ENCODE data around the gene WAS. TPM values are rescaled to one million over a fixed set of nuclear protein-coding genes. Genes with fewer than 3 reads are reported as not detected.

Gene WAS
- total and polyA plus RNA-seq, 4 donors = 1.0 to 5.6 (median 4.1) TPM

DNA sequence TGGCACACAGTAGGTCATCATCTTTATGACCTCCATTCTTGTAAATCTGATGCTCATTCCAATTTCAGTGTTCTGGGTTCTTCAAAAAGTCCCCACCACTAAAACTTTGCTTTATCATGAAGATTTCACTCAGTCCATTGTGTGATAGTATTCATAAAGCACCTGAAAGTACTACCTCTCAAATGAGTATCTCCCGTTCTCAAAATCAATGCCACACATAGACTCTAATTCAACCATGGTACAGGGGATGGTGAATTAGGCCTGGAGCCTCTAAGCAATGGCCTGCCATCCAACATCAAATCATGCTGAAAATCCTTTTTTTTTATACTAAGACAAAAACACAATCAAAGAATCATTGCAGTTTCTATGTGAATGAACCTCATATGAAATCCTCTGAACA, 19.4 kb upstream of the WAS start:
- Histone ChIP-seq H3K27me3 (ENCODE audit: control insufficient read depth in 4 of 4, insufficient read depth in 4 of 4, low read length in 3 of 4) (no peaks in the 10 kb centered on the region), H3K4me3 (ENCODE audit: low read depth in 1 of 3, low read length in 3 of 3) (no peak overlapping the region), H3K27ac (ENCODE audit: low read depth in 1 of 2, low read length in 2 of 2) (no peak overlapping the region), H3K9me3 (ENCODE audit: control insufficient read depth in 4 of 4, low read length in 3 of 4) (peaks cover 0 to 1% (median 0%) of the 10 kb centered on the region in 4 donors), H3K9ac (ENCODE audit: low read depth in 1 of 2, low read length in 2 of 2) (no peak overlapping the region), H3K4me1 (ENCODE audit: control insufficient read depth in 4 of 4, insufficient read depth in 4 of 4, low read length in 3 of 4) (no peaks in the 10 kb centered on the region), H3K36me3 (ENCODE audit: control insufficient read depth in 4 of 4, insufficient read depth in 3 of 4, low read depth in 1 of 4, low read length in 3 of 4) (no peaks in the 10 kb centered on the region)
- no peak for DNase-seq (ENCODE audit: low spot score)
- WGBS = 83% methylated on average over 1 of the region's 1 CpG
- TF ChIP-seq RXRA (IDR thresholded peaks at IDR 0.05) (no peak), SP1 (IDR thresholded peaks at IDR 0.05) (no peak), FOXA1 (IDR thresholded peaks at IDR 0.05) (no peak), JUND (IDR thresholded peaks at IDR 0.05) (no peak)

DNA sequence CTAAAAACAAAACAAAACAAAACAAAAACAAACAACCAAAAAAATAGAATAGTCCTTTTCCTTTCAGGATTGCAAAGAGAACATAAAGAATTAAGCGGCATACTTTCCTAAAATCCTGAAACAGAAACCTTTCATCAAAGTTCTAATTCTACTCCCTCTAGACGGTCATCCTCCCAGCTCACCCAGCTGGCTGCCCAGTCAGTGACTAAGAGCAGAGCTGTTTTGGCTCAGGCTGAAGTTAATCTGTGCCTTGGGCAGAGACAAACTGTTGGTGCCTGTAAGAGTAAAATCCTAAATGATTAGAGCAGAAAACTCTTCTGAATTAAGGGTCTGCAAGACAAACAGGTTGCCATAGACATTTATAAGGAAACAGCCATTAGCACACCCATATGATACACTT, 17.6 kb upstream of the WAS start:
- no peaks in the 10 kb centered on the region for H3K36me3 ChIP-seq (ENCODE audit: control insufficient read depth in 4 of 4, insufficient read depth in 3 of 4, low read depth in 1 of 4, low read length in 3 of 4)
- TF ChIP-seq FOXA2 (IDR thresholded peaks at IDR 0.05) = no peak
- TF ChIP-seq HNF4G (IDR thresholded peaks at IDR 0.05) = no peak
- TF ChIP-seq SP1 (IDR thresholded peaks at IDR 0.05) = no peak
- TF ChIP-seq YY1 (IDR thresholded peaks at IDR 0.05) = no peak
- TF ChIP-seq EGR1 (IDR thresholded peaks at IDR 0.05; ENCODE audit: low read depth in 2 of 2) = no peak
- TF ChIP-seq, protein P1, sequence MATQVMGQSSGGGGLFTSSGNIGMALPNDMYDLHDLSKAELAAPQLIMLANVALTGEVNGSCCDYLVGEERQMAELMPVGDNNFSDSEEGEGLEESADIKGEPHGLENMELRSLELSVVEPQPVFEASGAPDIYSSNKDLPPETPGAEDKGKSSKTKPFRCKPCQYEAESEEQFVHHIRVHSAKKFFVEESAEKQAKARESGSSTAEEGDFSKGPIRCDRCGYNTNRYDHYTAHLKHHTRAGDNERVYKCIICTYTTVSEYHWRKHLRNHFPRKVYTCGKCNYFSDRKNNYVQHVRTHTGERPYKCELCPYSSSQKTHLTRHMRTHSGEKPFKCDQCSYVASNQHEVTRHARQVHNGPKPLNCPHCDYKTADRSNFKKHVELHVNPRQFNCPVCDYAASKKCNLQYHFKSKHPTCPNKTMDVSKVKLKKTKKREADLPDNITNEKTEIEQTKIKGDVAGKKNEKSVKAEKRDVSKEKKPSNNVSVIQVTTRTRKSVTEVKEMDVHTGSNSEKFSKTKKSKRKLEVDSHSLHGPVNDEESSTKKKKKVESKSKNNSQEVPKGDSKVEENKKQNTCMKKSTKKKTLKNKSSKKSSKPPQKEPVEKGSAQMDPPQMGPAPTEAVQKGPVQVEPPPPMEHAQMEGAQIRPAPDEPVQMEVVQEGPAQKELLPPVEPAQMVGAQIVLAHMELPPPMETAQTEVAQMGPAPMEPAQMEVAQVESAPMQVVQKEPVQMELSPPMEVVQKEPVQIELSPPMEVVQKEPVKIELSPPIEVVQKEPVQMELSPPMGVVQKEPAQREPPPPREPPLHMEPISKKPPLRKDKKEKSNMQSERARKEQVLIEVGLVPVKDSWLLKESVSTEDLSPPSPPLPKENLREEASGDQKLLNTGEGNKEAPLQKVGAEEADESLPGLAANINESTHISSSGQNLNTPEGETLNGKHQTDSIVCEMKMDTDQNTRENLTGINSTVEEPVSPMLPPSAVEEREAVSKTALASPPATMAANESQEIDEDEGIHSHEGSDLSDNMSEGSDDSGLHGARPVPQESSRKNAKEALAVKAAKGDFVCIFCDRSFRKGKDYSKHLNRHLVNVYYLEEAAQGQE (IDR thresholded peaks at IDR 0.05) = no peak
- TF ChIP-seq, protein P2, sequence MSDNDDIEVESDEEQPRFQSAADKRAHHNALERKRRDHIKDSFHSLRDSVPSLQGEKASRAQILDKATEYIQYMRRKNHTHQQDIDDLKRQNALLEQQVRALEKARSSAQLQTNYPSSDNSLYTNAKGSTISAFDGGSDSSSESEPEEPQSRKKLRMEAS (IDR thresholded peaks at IDR 0.05) = no peak
- TF ChIP-seq FOXA1 (IDR thresholded peaks at IDR 0.05) = no peak
- TF ChIP-seq GABPA (IDR thresholded peaks at IDR 0.05 in 1 of 2, conservative IDR thresholded peaks at IDR 0.05 in 1 of 2) = no peak
- TF ChIP-seq TAF1 (conservative IDR thresholded peaks at IDR 0.05) = no peak
- TF ChIP-seq JUND (IDR thresholded peaks at IDR 0.05) = no peak
- no peak for TF ChIP-seq NR2F2 (IDR thresholded peaks at IDR 0.05)
- no peak for TF ChIP-seq RXRA (IDR thresholded peaks at IDR 0.05)
- no peak for TF ChIP-seq RAD21 (IDR thresholded peaks at IDR 0.05)
- TF ChIP-seq, protein P3, sequence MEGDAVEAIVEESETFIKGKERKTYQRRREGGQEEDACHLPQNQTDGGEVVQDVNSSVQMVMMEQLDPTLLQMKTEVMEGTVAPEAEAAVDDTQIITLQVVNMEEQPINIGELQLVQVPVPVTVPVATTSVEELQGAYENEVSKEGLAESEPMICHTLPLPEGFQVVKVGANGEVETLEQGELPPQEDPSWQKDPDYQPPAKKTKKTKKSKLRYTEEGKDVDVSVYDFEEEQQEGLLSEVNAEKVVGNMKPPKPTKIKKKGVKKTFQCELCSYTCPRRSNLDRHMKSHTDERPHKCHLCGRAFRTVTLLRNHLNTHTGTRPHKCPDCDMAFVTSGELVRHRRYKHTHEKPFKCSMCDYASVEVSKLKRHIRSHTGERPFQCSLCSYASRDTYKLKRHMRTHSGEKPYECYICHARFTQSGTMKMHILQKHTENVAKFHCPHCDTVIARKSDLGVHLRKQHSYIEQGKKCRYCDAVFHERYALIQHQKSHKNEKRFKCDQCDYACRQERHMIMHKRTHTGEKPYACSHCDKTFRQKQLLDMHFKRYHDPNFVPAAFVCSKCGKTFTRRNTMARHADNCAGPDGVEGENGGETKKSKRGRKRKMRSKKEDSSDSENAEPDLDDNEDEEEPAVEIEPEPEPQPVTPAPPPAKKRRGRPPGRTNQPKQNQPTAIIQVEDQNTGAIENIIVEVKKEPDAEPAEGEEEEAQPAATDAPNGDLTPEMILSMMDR (IDR thresholded peaks at IDR 0.05; ENCODE audit: low read depth, low read length, missing input control) = no peak
- TF ChIP-seq, protein P4, sequence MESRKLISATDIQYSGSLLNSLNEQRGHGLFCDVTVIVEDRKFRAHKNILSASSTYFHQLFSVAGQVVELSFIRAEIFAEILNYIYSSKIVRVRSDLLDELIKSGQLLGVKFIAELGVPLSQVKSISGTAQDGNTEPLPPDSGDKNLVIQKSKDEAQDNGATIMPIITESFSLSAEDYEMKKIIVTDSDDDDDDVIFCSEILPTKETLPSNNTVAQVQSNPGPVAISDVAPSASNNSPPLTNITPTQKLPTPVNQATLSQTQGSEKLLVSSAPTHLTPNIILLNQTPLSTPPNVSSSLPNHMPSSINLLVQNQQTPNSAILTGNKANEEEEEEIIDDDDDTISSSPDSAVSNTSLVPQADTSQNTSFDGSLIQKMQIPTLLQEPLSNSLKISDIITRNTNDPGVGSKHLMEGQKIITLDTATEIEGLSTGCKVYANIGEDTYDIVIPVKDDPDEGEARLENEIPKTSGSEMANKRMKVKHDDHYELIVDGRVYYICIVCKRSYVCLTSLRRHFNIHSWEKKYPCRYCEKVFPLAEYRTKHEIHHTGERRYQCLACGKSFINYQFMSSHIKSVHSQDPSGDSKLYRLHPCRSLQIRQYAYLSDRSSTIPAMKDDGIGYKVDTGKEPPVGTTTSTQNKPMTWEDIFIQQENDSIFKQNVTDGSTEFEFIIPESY (IDR thresholded peaks at IDR 0.05) = no peak
- 91% methylated on average over 2 of the region's 2 CpGs for WGBS

More for the DNA sequence above, 17.6 kb upstream of the WAS start:
- H3K4me1 ChIP-seq (ENCODE audit: control insufficient read depth in 4 of 4, insufficient read depth in 4 of 4, low read length in 3 of 4) = no peaks in the 10 kb centered on the region
- no peak overlapping the region for H3K9ac ChIP-seq (ENCODE audit: low read depth in 1 of 2, low read length in 2 of 2)
- no peak overlapping the region for H3K4me3 ChIP-seq (ENCODE audit: low read depth in 1 of 3, low read length in 3 of 3)
- no peak overlapping the region for H3K27ac ChIP-seq (ENCODE audit: low read depth in 1 of 2, low read length in 2 of 2)
- DNase-seq (ENCODE audit: low spot score) = no peak
- H3K27me3 ChIP-seq (ENCODE audit: control insufficient read depth in 4 of 4, insufficient read depth in 4 of 4, low read length in 3 of 4) = no peaks in the 10 kb centered on the region
- peaks cover 0 to 1% (median 0%) of the 10 kb centered on the region in 4 donors for H3K9me3 ChIP-seq (ENCODE audit: control insufficient read depth in 4 of 4, low read length in 3 of 4)

Data from liver (tissue), 9 donors.